Measurements from ENCODE around the gene ID3.

DNA sequence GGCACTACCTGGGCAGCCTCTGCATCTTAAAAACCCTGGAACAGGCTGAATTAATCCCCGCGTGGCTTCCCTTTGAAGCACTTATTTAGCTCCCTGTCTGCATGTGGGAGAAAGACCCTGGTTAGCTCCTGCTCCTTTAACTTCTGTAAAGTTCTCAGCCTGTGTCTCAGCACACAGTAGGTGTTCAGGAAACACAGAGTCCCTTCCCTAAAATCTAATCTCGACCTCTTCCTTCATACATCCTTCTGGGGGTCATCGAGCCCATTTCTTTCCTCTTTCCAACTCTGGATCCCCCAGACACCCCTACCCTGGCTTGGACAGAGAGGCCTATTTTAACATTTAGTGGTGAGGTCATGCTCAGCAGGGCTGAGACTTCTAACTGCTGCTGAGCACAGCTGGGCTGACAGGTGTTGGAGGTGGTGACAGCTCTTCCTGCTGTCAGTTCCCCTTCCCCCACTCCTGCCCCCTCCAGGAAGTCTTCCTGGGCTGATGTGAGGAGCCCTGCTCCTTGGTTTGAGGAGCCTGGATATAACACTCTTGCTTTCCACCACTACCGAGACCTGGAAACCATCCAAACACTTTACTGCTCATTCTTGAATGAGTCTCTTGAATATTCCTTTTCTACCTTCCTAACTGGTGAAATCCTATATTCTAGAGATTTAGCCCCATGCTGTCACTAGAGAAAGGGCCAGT lies 33.6 kb downstream of the ID3 start:
- TF ChIP-seq, protein P1, sequence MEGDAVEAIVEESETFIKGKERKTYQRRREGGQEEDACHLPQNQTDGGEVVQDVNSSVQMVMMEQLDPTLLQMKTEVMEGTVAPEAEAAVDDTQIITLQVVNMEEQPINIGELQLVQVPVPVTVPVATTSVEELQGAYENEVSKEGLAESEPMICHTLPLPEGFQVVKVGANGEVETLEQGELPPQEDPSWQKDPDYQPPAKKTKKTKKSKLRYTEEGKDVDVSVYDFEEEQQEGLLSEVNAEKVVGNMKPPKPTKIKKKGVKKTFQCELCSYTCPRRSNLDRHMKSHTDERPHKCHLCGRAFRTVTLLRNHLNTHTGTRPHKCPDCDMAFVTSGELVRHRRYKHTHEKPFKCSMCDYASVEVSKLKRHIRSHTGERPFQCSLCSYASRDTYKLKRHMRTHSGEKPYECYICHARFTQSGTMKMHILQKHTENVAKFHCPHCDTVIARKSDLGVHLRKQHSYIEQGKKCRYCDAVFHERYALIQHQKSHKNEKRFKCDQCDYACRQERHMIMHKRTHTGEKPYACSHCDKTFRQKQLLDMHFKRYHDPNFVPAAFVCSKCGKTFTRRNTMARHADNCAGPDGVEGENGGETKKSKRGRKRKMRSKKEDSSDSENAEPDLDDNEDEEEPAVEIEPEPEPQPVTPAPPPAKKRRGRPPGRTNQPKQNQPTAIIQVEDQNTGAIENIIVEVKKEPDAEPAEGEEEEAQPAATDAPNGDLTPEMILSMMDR (IDR thresholded peaks at IDR 0.05): no peak
- TF ChIP-seq, protein P2, sequence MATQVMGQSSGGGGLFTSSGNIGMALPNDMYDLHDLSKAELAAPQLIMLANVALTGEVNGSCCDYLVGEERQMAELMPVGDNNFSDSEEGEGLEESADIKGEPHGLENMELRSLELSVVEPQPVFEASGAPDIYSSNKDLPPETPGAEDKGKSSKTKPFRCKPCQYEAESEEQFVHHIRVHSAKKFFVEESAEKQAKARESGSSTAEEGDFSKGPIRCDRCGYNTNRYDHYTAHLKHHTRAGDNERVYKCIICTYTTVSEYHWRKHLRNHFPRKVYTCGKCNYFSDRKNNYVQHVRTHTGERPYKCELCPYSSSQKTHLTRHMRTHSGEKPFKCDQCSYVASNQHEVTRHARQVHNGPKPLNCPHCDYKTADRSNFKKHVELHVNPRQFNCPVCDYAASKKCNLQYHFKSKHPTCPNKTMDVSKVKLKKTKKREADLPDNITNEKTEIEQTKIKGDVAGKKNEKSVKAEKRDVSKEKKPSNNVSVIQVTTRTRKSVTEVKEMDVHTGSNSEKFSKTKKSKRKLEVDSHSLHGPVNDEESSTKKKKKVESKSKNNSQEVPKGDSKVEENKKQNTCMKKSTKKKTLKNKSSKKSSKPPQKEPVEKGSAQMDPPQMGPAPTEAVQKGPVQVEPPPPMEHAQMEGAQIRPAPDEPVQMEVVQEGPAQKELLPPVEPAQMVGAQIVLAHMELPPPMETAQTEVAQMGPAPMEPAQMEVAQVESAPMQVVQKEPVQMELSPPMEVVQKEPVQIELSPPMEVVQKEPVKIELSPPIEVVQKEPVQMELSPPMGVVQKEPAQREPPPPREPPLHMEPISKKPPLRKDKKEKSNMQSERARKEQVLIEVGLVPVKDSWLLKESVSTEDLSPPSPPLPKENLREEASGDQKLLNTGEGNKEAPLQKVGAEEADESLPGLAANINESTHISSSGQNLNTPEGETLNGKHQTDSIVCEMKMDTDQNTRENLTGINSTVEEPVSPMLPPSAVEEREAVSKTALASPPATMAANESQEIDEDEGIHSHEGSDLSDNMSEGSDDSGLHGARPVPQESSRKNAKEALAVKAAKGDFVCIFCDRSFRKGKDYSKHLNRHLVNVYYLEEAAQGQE (IDR thresholded peaks at IDR 0.05; ENCODE audit: insufficient read depth in 1 of 2, low read depth in 2 of 2, low read length in 1 of 2): no peak
- TF ChIP-seq POLR2AphosphoS5 (IDR thresholded peaks at IDR 0.05; ENCODE audit: low read depth, low read length): no peak
- no peak for TF ChIP-seq SIN3A (IDR thresholded peaks at IDR 0.05; ENCODE audit: borderline replicate concordance, insufficient read depth, low read depth, low read length)
- no peak for TF ChIP-seq TCF7L2 (IDR thresholded peaks at IDR 0.05; ENCODE audit: low read depth, low read length)

Data from Panc1 (cell line).